Effector memory CD8-positive, alpha-beta T cell (primary cell): ENCODE measurements around the gene CLPTM1L.

Experiments used
- ATAC-seq: fragments of 150-1000 bp; cut with Tn5 transposase; replicated peaks from 2 replicates; pipeline ENCODE4 v1.10.0; 2021; ENCODE audit warnings: mild to moderate bottlenecking, moderate library complexity
- DNase-seq, 3 experiments: peaks; one replicate each; pipeline ENCODE4 v3.0.0; 2021
- H3K27ac Mint-ChIP-seq, 2 donors: one replicate each; pipeline ENCODE4 v1.8.0; 2022; ENCODE audit warnings: mild to moderate bottlenecking in 2 of 2, mixed read lengths in 2 of 2, moderate library complexity in 2 of 2
- H3K27me3 Mint-ChIP-seq, 2 donors: one replicate each; pipeline ENCODE4 v1.8.0; 2022; ENCODE audit warnings: mixed read lengths in 2 of 2
- H3K36me3 Mint-ChIP-seq: one replicate; pipeline ENCODE4 v1.8.0; 2022; ENCODE audit warnings: mild to moderate bottlenecking, moderate library complexity, mixed read lengths; ENCODE audit not compliant: insufficient read depth
- H3K4me1 Mint-ChIP-seq, 2 donors: one replicate each; pipeline ENCODE4 v1.8.0; 2022; ENCODE audit warnings: low read depth in 2 of 2, mixed read lengths in 2 of 2
- H3K4me3 Mint-ChIP-seq, 2 donors: one replicate each; pipeline ENCODE4 v1.8.0; 2022; ENCODE audit warnings: mild to moderate bottlenecking in 2 of 2, mixed read lengths in 2 of 2, moderate library complexity in 2 of 2
- H3K9me3 Mint-ChIP-seq, 2 donors: one replicate each; pipeline ENCODE4 v1.8.0; 2022; ENCODE audit warnings: mixed read lengths in 2 of 2
- total RNA-seq, 9 experiments: gene quantifications; one replicate each; lab custom pipeline; 2026; lab: John Stamatoyannopoulos, UW

The CLPTM1L gene
- total RNA-seq = 55.8 to 179 (median 105) reads per million in 9 experiments

- peak within 1 kb of the TSS; percentile 80 to 86 for H3K27ac Mint-ChIP-seq
- peak; percentile 94 for ATAC-seq
These were observed at the start of gene CLPTM1L for GRCh38 chr5:1344975-1345838. Gene CLPTM1L (minus strand): TSS chr5:1345099. CDS start chr5:1344841, 258 bp downstream.

GRCh38 chr5:1393571-1394501, 48.9 kb upstream of the CLPTM1L start:
- Mint-ChIP-seq H3K9me3 (no peaks in the 10 kb centered on the region), H3K27me3 (peaks cover 49 to 61% of the 10 kb centered on the region in 2 donors), H3K4me3 (no peak overlapping the region), H3K4me1 (no peaks in the 10 kb centered on the region), H3K27ac (no peak overlapping the region), H3K36me3 (peaks cover 3% of the 10 kb centered on the region)
- ATAC-seq = no peak
- DNase-seq = no peak

More at GRCh38 chr5:1344975-1345838, at the start of gene CLPTM1L:
- Mint-ChIP-seq H3K4me1 (peaks cover 16 to 20% of the 10 kb centered on the region in 2 donors), H3K36me3 (peaks cover 23% of the 10 kb centered on the region), H3K27me3 (no peaks in the 10 kb centered on the region), H3K9me3 (no peaks in the 10 kb centered on the region), H3K4me3 (peak within 1 kb of the TSS; percentile 84 to 87)
- peak; percentile 80 to 85 (median 82) for DNase-seq

GRCh38 chr5:1392801-1393565, 48.1 kb upstream of the CLPTM1L start:
- H3K27ac Mint-ChIP-seq = no peak overlapping the region
- no peaks in the 10 kb centered on the region for H3K4me1 Mint-ChIP-seq
- DNase-seq = no peak
- H3K4me3 Mint-ChIP-seq = no peak overlapping the region
- peaks cover 3% of the 10 kb centered on the region for H3K36me3 Mint-ChIP-seq
- no peaks in the 10 kb centered on the region for H3K9me3 Mint-ChIP-seq
- H3K27me3 Mint-ChIP-seq = peaks cover 48 to 60% of the 10 kb centered on the region in 2 donors
- no peak for ATAC-seq

- Mint-ChIP-seq H3K36me3 (peaks cover 5% of the 10 kb centered on the region), H3K27me3 (peaks cover 41 to 53% of the 10 kb centered on the region in 2 donors), H3K4me3 (no peak overlapping the region), H3K27ac (no peak overlapping the region), H3K9me3 (no peaks in the 10 kb centered on the region), H3K4me1 (peaks cover 0 to 2% of the 10 kb centered on the region in 2 donors)
- no peak for DNase-seq
- no peak for ATAC-seq
These were observed 47.4 kb upstream of the CLPTM1L start for GRCh38 chr5:1392261-1392660.

- Mint-ChIP-seq H3K9me3 (no peaks in the 10 kb centered on the region), H3K36me3 (peaks cover 10% of the 10 kb centered on the region), H3K4me3 (no peak overlapping the region), H3K27ac (no peak overlapping the region), H3K4me1 (peaks cover 5 to 7% of the 10 kb centered on the region in 2 donors), H3K27me3 (peaks cover 35 to 48% of the 10 kb centered on the region in 2 donors)
- DNase-seq (no peak), ATAC-seq (no peak)
These were observed 46.8 kb upstream of the CLPTM1L start for GRCh38 chr5:1391691-1392090.

- H3K36me3 Mint-ChIP-seq = peaks cover 13% of the 10 kb centered on the region
- no peak for ATAC-seq
- peaks cover 29 to 41% of the 10 kb centered on the region in 2 donors for H3K27me3 Mint-ChIP-seq
- H3K27ac Mint-ChIP-seq = no peak overlapping the region
- H3K4me1 Mint-ChIP-seq = peaks cover 10 to 12% of the 10 kb centered on the region in 2 donors
- no peak overlapping the region for H3K4me3 Mint-ChIP-seq
- H3K9me3 Mint-ChIP-seq = no peaks in the 10 kb centered on the region
- no peak for DNase-seq
These were observed 46.1 kb upstream of the CLPTM1L start for GRCh38 chr5:1390861-1391600.

GRCh38 chr5:1390333-1390732, 45.4 kb upstream of the CLPTM1L start:
- Mint-ChIP-seq H3K4me3 (no peak overlapping the region), H3K9me3 (no peaks in the 10 kb centered on the region), H3K36me3 (peaks cover 17% of the 10 kb centered on the region), H3K4me1 (peaks cover 14 to 16% of the 10 kb centered on the region in 2 donors), H3K27me3 (peaks cover 22 to 34% of the 10 kb centered on the region in 2 donors), H3K27ac (no peak overlapping the region)
- no peak for ATAC-seq
- no peak for DNase-seq

- Mint-ChIP-seq H3K36me3 (peaks cover 17% of the 10 kb centered on the region), H3K27ac (peak overlapping the region in 1 of 2 donors; percentile 7), H3K9me3 (no peaks in the 10 kb centered on the region), H3K4me1 (peaks cover 16 to 19% of the 10 kb centered on the region in 2 donors), H3K27me3 (peaks cover 7 to 15% of the 10 kb centered on the region in 2 donors), H3K4me3 (no peak overlapping the region)
- ATAC-seq (no peak), DNase-seq (no peak)
These were observed 43.6 kb upstream of the CLPTM1L start for GRCh38 chr5:1388383-1388967.

- ATAC-seq (no peak), DNase-seq (no peak)
- Mint-ChIP-seq H3K36me3 (peaks cover 17% of the 10 kb centered on the region), H3K9me3 (no peaks in the 10 kb centered on the region), H3K27ac (peak overlapping the region in 1 of 2 donors; percentile 99), H3K4me1 (peaks cover 16 to 19% of the 10 kb centered on the region in 2 donors), H3K4me3 (no peak overlapping the region), H3K27me3 (peaks cover 5 to 10% of the 10 kb centered on the region in 2 donors)
These were observed 43.0 kb upstream of the CLPTM1L start for GRCh38 chr5:1387876-1388275.

- Mint-ChIP-seq H3K9me3 (no peaks in the 10 kb centered on the region), H3K27me3 (peaks cover 5 to 6% of the 10 kb centered on the region in 2 donors), H3K4me3 (peak overlapping the region; percentile 84 to 99), H3K27ac (peak overlapping the region; percentile 99), H3K4me1 (peaks cover 16 to 19% of the 10 kb centered on the region in 2 donors), H3K36me3 (peaks cover 20% of the 10 kb centered on the region)
- peak in 1 of 3 experiments; percentile 10 for DNase-seq
- no peak for ATAC-seq
These were observed 42.3 kb upstream of the CLPTM1L start for GRCh38 chr5:1387059-1387755.

GRCh38 chr5:1386274-1386717, 41.4 kb upstream of the CLPTM1L start:
- H3K9me3 Mint-ChIP-seq = no peaks in the 10 kb centered on the region
- H3K27me3 Mint-ChIP-seq = no peaks in the 10 kb centered on the region

More at GRCh38 chr5:1386274-1386717, 41.4 kb upstream of the CLPTM1L start:
- Mint-ChIP-seq H3K36me3 (peaks cover 20% of the 10 kb centered on the region), H3K4me3 (peak overlapping the region; percentile 84 to 99), H3K4me1 (peaks cover 20 to 25% of the 10 kb centered on the region in 2 donors), H3K27ac (peak overlapping the region; percentile 99)
- DNase-seq (peak; percentile 68 to 79 (median 69)), ATAC-seq (peak; percentile 82)
